GM20431 (cell line): ENCODE measurements around the gene BCAS3.

Source experiments
- in situ Hi-C: fragments of 300-500 bp; cut with MseI, MboI; formaldehyde crosslinking; loops from one replicate; pipeline ENCODE4 v1.15.0; 2020; ENCODE audit warnings: low sequenced_read_pairs; ENCODE audit not compliant: unreplicated experiment

The BCAS3 gene

DNA sequence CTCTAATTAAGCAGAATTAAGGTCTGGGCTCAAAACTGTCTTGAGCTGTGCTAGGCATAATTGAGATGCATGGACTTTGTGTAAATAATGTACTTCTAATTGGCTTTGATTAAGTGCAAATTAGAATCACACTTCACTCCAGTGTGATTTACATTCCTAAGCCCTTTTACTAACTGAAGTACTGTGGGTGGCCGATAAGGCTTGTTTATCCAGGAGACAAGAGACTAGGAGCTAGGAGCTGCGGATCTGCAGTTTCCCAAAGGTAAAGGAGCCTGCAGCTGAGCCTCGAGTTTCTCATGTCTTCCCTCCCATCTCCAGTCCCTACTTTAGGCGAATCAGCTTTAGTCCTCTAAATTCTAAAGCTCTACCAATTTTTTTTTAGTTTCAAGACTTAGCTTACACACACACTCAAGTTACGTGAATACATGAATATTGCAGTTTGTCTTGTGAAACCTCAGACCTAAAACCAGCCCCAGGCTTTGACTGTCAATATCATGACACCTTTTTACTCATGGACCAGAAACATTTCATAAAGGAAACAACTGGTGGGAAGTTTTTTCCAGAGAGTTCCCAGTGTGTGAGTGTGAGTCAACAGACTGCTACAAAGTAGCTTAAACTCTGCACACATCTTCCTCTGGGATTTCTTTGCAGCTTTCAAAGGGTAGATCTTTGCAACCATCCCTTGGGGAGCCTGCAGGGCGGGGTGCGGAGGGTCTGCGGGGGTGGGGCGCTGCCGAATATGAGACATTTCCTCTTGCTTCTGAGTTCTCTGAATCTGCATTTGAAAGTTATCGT is 608.1 kb downstream of the BCAS3 start:
- in situ Hi-C loops: no loop called here

DNA sequence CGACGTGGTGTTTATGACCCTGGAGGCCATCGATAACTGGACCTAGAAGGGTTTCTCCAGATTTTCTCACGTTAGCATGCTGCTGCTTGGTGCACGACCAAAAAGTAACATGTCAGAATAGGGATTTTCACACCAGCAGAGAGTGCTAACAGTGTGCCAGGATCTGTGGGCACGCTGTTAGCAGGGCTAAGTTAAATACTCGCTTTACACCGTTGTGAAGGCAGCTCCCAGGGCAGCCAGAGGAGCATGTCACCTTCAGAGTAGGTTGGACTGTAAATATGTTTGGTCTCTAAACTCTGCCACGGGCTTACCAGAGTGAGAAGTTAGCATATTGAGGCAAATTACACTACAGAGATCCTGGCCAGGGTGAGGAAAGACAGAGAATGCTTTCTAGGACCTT is 608.8 kb downstream of the BCAS3 start:
- in situ Hi-C loops: no loop called here

DNA sequence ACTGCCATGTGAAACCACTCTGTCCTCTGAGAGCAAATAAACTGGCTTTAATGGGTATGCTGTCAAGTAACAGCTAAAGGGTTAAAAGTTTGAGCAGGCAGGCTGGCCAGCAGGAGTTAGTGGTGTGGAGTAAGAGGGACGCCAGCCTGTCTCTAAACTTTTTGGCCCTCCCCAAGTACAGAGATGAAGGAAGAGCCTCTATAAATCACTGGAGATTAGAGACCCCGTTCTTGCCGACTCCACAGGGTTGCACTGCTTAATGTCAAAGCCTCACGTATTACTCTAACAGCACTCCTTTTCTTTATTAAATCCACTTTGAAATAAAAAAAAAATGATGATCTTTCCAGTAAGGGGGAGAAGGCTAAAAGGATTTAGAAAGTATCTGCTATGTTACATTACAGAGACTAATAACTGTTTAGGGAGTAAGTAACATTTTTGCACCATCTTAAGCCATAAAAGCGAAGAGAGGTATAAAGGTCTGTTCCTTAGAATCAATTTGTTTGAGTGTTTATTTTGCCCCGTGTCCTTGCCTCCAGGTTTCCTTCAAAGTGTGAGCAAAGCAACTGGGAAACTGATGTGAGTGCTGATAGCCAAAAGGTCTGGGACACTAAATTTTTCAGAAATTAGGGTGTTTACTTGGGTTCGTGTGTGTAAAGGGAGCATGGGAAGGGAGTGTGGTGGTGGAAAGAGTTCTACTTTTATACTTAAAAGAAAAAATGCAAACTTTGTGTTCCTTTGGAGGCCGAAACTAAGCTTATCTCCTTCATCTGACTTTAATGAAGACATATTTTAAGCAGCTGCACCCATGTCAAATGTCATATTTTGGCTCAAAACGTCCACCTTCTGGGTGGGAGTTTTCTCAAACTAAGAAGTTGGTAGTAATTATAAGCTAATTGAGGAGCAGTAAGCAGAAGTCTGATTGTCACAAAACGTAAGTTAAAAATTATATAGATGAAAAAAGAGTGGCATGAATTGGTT is 612.0 kb downstream of the BCAS3 start:
- in situ Hi-C loops: no loop called here

DNA sequence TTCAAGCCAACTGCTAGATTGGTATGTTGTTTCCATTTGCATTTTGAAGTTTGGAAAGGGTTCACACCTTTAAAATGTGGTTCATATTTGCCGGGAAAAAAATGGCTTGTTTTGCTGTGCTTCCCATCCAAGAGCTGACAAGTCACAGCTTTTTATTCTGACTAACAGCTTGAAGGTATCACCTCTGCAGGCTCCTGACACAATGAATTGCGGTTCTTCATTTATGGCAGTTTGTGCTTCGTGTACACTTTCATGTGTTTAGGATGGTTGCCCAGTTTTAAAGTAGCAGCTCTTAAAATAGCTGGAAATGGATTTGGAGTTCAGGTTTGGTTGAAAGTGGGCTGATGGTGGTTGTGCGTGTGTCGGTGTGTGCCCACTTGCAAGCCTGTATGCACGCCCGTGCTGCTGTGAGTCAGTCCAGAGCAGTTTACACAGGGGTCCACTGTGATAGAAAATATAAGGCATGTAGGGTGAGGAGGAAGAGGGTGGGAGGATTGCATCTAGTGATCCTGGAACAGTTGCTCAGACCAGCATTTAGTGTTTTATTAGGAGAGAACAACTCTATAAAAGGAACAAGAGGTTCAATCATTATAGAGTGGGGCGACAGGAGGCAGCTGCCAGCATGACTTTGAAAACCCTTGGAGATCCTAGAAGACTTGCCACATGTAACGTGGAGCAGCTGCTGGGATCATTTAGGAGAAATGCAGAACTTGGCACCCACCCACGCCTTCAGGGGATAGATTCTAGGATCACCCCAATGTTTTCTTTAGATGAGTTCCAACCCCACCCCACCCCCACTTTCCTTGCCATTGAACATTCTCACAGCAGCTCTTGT is 614.0 kb downstream of the BCAS3 start:
- in situ Hi-C loops: no loop called here

DNA sequence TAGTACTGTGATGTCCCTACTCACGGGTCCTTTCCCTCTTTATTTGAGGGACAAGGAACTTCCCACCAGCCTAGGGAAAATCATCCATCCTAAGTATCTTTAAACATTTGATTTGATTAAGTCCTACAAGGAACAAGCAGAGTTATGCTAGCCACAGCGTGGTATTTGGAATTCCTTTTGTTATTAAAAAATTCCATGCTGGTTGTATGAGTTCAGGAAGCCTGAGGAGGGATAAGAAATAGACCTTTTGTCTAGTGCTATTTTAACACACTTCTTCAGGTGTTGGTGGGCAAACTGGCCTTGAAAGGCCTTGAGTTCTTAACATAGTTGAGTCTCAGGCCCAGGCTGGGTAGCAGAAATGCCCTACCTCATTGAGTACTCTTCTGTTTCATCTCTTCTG is 616.6 kb downstream of the BCAS3 start:
- in situ Hi-C loops: no loop called here

DNA sequence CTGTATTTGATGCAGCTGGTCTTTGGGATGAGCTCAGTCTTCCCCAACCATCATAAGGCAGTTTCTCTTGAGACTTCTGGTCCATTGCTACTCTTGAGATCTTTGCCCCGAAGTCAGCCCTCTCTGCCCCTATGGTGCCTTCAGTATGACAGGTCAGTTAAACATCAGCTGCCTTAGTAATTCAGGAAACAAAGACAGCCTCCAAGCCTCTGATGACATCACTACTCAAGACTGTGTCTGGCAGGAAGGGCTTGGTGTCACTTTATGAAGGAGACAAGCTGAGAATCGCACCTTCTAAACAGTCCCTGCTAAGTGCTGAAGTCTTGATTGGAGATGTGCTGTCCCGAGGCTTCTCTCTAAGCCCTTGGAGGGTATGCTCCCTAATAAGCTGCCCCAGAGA is 617.1 kb downstream of the BCAS3 start:
- in situ Hi-C loops: no loop called here

DNA sequence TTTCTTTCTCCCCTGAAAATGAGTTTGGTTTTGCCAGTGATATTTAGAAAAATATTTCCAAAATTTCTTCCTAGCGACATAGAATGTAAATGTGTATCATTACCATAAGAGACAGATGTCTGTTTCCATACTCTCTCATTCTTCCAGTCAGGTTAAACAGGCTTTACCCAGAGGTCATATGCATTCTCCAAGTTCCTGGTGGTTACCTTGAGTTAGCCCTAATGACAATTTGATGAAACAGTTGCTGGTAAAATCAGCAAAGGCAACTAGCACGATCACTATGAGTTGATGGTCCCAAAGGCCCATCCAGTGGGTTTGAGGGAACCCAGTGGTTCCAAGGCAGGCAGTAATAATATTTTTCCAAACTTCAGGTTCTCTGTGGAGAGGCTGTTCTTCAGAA is 618.4 kb downstream of the BCAS3 start:
- in situ Hi-C loops: no loop called here

DNA sequence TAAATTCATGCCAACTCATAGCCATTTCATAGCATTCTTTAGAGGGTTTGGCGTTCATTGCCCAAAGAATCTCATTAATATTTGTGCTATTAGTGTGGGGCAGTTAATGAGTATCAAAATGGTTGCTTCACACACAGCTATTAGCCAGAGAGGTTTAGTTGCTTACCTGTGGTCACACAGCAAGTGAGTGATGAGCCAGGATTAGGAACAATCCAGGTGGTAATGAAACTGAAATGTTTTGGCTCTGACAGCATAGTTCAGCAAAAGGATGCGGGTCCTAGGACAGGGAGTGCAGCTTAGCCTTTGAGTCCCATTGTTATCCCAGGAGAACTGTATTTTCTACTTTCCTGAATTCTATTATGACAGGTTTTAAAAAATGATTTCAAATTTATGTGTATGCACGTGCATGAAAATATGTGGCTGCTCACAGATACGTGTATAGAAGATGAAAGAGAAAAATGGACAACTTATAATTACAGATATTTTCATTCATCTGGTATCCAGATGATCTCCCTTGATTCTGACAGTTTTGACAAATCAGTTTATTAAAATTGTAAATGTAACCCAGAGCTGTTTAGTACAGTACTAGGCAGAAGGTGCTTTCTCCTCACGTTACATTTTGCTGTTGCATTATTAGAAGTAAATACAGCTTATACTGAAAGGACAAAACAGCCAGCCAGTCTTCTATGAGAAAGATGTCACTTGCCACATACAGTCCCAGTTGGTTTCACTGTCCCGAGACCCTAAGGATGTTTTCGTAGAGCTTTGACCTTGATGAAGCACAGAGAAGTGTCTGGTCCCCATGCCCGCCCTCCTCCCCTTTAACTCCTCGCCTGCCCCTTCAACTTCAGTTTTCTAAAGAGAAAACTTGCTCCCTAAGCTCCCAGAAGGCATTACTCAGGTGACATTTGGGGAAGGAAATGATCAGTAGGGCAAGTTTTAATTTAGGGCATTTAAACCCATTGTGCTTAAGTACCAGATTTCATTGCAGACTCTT is 622.2 kb downstream of the BCAS3 start:
- in situ Hi-C loops: no loop called here

DNA sequence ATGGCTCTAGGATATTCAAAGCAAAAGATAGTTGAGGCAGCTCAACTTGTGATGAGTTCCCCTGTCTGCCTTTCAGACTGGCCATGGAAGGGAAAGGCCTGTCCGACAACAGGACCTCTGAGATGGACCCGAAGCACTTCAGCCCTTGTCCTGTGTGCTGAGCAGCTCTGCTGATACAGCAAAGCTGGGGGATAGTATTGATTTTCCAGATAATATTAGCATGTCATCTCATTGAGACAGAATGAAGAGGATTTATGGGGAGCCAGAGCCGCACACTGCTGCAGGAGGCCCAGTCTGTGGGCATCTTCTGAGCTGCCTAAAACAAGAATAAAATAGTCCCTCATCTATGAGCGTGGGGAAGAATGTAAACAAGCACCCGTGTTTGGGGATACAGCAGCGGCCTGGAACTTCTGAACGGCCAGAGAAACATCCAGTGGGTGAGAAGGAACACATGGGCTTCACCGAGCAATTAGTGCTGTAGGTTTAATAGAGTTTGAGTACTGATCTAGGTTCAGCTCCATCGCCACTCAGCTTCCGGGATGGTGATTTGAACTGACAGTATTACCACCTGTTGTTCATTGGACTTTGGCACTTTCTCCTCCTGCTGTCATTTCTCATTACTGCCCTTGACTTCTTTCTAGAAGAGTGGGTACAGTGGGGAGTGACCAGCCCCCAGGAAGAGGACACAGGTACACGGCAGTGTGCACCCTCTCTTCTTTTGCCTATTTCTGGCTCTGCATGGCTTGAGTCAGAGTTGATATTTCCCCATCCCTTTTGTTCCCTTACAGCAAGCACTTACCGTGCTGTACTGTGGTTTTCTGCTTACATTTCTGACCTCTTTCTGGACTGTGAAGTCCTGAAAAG is 625.5 kb downstream of the BCAS3 start:
- in situ Hi-C loops: no loop called here

DNA sequence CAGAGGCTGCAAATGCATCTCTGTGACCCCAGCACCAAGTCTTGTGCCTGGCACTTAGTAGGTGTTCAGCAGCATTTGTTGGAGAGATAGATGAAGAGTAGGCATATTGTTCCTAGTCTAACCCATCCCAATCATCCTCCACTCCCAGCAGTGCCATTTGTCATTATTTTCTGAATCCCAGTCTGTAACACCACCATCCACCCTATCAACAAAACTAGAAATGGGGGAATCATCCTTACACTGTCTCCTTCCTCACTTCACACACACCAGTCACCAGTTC is 626.1 kb downstream of the BCAS3 start:
- in situ Hi-C loops: no loop called here

DNA sequence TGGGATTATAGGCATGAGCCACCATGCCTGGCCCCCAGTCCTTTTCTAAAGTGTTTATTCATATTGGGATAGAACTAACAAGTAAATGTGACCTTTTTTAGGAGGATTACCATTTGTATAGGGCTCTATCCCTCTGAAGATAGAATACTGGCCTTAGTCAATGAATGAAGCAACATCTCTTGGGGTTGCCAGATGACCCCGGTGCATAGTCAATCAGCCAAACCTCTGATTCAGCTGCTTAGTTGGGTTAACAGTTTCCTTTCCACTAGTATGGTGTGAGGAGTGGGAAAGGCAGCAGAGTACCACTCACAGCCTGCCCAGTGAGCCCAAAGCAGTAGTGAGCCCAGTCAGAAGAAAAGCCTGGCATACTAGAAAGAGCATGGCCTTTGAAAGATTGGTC is 627.4 kb downstream of the BCAS3 start:
- in situ Hi-C loops: no loop called here

DNA sequence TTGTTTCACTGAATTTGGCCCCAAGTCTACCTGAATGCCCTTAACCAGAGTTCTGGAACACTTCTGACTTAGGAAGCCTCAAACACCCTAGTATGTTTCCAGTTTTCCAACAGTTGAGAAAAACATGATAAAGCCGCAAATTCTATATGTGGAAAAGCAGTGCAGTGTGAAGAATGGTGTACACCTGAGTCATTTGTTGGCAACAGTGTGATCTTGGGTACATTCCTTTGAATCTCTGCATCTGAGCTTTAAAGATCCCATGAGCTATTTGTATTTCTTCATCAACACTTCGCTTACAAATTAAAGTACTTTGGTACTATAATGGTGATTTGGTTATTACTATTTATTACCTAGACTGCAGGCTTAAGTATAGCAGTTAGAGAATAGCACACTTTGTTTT is 628.4 kb downstream of the BCAS3 start:
- in situ Hi-C loops: no loop called here

DNA sequence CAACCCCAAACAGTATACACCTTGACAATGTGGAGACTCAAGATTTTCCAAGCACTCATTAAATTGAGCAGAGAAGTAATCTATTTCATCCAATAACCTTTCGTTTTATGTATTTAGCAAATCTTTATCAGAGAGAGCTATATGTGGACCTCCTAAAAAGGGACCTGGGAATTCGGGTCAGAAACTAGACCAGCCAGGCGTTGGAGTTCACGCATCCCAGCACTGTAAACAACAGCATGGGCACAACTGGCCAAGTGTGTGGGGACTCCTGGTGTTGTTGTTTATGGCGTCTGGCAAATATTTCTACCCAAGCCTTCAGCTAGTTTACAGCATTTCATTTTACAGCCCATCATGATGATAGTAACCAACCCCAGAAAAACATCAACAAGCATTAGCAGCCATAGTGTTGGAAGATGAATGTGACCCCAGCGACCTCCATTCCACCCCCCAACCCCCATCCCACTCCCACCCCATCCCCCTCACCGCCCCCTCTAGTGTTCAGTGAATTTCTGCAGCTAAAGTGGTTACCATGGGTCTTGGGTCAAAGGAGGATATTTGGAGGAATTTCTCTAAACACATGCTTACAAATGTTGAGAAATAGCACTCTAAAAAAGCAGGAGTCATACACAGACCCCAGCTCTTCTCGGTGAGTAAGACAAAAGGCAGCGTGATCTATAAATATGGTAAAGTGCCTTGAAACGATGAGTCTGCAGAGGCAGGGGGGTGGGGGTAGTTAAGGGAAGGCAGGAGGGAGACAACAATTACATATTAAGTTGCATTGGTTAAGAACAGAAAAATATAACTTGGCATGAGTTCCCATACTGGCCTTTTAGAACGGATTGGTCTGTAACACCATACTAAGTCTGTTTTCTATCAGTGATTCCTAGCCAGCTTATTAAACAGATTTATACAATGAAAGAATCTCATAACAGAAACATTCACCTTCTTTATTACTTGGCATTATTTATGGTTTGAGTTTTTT is 630.5 kb downstream of the BCAS3 start:
- in situ Hi-C loops: no loop called here

DNA sequence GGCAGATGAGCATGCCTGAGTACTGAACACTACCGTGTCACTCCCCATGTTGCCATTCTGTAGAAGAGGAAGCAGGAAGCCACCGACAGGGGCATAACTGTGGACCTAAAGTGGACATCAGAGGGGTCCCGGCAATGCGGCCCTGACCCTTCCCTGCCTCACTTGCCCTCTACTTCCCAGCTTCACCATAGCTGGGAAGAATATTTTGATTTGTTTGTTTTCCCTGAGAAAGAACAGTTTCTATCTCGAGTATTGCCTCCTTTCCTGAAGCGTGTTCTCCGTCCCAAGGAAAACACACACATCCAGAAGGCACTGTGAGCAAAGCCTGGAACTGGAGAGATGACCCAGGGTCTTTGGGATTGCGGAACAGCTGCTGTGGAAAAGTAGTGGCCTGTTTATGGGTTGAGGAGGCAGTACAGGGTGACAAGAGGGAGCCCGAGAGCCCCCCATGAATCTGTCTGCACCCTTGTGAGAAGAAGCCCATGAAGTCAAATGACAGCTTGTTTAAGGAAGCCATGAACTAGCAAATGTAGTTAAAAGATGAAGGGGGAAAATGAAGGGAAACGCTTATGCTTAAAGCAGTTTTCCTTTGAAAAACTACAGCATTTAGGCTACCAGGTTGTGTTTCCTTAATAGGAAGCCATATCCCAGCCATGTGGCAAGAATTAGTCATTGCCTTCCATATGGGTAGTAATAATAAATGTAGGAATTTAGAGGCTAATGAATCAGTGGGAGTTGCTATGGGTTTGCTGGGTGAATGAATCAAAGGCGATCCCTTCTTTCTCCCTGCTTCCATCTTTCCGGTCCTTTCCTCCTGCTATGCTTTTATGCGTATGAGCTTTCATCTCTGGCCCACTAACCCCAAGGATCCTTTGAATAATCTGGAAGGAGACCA is 632.0 kb downstream of the BCAS3 start:
- in situ Hi-C loops: no loop called here

DNA sequence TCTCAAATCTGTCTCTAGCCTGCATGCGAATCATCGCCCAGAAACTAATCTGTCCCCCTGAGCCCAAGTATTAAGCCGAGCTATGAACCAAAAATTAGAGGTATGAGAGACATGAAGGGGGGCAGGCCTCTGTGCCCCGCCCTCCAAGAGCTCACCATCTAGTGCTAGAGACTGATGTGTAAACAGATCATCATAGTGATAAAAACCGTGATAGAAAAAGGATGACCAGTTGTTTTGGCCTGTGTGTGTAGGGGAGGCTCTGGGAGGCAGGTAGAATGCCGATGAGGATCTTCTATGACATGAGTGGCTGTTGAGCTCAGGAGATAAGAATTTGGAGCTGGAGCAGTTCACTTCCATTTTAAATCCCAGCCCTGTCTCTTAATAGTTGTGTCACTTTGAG is 632.9 kb downstream of the BCAS3 start:
- in situ Hi-C loops: no loop called here
